Calu3 (cell line): ENCODE data around the gene PKHD1. TPM values are rescaled to one million over a fixed set of nuclear protein-coding genes. Genes with fewer than 3 reads are reported as not detected.

Experiments
- BruUV-seq: library from RNA; stranded (reverse); fragments of 400-500 nt; replicated peaks from 2 replicates; lab custom pipeline; 2021; lab: Mats Ljungman, UMichigan
- CTCF ChIA-PET: fragments of 300-600 bp; sonication (Branson Sonifier 250); formaldehyde crosslinking; loops from one replicate; lab custom pipeline; 2022; ENCODE audit warnings: antibody characterized with exemption; lab: Charles Lee
- DNase-seq: peaks from one replicate; pipeline ENCODE4 v3.0.0; 2022
- H3K27ac Mint-ChIP-seq: one replicate; pipeline ENCODE4 v1.8.0; 2022; ENCODE audit warnings: mixed read lengths; ENCODE audit not compliant: unreplicated experiment
- H3K27me3 Mint-ChIP-seq: one replicate; pipeline ENCODE4 v1.8.0; 2022; ENCODE audit warnings: mixed read lengths; ENCODE audit not compliant: unreplicated experiment
- H3K36me3 Mint-ChIP-seq: one replicate; pipeline ENCODE4 v1.8.0; 2022; ENCODE audit warnings: mild to moderate bottlenecking, moderate library complexity, mixed read lengths; ENCODE audit not compliant: insufficient read depth, unreplicated experiment
- H3K4me1 Mint-ChIP-seq: one replicate; pipeline ENCODE4 v1.8.0; 2022; ENCODE audit warnings: mild to moderate bottlenecking, low read depth, mixed read lengths; ENCODE audit not compliant: unreplicated experiment
- H3K4me3 Mint-ChIP-seq: one replicate; pipeline ENCODE4 v1.8.0; 2022; ENCODE audit warnings: mild to moderate bottlenecking, low read depth, moderate library complexity, mixed read lengths; ENCODE audit not compliant: unreplicated experiment
- H3K9me3 Mint-ChIP-seq: one replicate; pipeline ENCODE4 v1.8.0; 2022; ENCODE audit warnings: low read depth, mixed read lengths; ENCODE audit not compliant: unreplicated experiment
- intact Hi-C: fragments of 100-400 bp; cut with micrococcal nuclease; formaldehyde crosslinking; loops from one replicate; pipeline ENCODE4 v1.10.0; 2022; ENCODE audit not compliant: unreplicated experiment
- total RNA-seq: library from RNA; stranded (reverse); gene quantifications from 2 replicates; pipeline ENCODE4 v1.2.3, GENCODE V29; 2022
- TF ChIP-seq, protein P1 (sequence below): fragments of 200-600 bp; IDR thresholded peaks from one replicate; pipeline ENCODE4 v1.8.0; 2022; ENCODE audit warnings: antibody characterized with exemption; ENCODE audit not compliant: unreplicated experiment

PKHD1 gene
- total RNA-seq, 1 experiment from 2014 or later = 25.2 TPM

DNA sequence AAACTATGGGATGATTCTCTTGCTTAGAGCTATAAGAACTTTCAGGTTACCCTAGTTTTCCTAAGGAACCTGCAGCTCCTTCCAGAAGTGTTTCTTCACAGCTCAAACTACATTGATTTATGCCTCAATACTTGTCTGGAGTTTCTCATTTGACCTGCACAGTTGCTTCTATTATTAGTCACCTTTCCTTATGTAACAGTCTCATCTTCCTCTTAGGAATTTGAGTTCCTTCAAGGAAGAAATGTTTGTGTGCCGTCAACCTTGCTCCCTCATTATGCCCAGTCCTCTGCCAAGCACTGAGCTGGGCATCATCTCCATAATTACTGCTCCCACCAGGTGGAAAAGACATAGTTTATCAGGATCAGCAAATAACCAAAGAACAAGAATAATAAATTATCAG, 466.4 kb downstream of the PKHD1 start:
- TF ChIP-seq, protein P1, sequence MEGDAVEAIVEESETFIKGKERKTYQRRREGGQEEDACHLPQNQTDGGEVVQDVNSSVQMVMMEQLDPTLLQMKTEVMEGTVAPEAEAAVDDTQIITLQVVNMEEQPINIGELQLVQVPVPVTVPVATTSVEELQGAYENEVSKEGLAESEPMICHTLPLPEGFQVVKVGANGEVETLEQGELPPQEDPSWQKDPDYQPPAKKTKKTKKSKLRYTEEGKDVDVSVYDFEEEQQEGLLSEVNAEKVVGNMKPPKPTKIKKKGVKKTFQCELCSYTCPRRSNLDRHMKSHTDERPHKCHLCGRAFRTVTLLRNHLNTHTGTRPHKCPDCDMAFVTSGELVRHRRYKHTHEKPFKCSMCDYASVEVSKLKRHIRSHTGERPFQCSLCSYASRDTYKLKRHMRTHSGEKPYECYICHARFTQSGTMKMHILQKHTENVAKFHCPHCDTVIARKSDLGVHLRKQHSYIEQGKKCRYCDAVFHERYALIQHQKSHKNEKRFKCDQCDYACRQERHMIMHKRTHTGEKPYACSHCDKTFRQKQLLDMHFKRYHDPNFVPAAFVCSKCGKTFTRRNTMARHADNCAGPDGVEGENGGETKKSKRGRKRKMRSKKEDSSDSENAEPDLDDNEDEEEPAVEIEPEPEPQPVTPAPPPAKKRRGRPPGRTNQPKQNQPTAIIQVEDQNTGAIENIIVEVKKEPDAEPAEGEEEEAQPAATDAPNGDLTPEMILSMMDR = no peak
- Mint-ChIP-seq H3K4me3 (no peak overlapping the region), H3K27ac (no peak overlapping the region), H3K36me3 (peaks cover 6% of the 10 kb centered on the region), H3K27me3 (no peaks in the 10 kb centered on the region), H3K4me1 (peaks cover 18% of the 10 kb centered on the region), H3K9me3 (no peaks in the 10 kb centered on the region)
- CTCF ChIA-PET = interaction anchor here (1.0 kb wide), 1 partner anchor 9 kb away, joined by 3 read pairs; no protein-coding TSS in a partner anchor
- intact Hi-C loops = no loop called here
- BruUV-seq = no TSS peak
- no peak for DNase-seq

DNA sequence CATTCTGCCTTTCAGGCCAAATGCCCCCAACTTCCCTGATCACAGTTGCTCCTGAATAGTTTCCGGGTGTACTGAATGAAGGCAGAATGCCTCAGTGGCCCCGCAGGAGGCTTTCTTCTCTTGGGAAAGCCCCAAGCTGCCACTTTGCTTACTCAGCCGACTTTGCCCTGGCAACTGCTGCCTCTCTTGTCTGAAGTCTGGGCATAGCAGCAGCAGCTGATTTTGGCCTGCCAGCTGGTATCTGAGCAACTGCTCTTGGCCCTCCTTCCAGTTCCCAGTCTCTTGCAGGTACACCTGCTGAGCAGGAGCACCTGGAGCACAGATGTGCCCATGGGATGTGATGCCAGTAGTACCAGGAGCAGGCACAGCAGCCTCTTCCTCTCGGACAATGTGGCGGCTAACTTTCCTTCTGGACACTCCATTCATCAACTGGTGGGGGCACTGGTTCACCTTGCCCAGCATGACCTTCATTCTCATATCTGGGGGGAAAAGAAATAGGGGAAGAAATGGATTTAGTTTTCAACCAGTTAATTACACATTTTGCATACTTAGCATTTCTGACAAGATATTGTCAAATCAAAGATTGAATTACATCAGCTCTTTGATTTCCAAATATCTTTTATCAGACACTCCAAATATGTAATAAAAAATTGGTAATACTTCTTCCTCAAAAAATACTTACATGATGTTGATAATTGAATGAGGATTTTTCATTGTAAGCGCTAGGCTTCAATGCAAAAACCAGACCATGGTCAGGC, 468.2 kb downstream of the PKHD1 start:
- CTCF ChIA-PET = interaction anchor here (1.3 kb wide), 1 partner anchor 12 kb away, joined by 4 read pairs; no protein-coding TSS in a partner anchor
- peak; percentile 48 for DNase-seq
- BruUV-seq = no TSS peak
- H3K27me3 Mint-ChIP-seq = no peaks in the 10 kb centered on the region
- peaks cover 23% of the 10 kb centered on the region for H3K4me1 Mint-ChIP-seq
- TF ChIP-seq, protein P1 = no peak
- H3K36me3 Mint-ChIP-seq = peaks cover 6% of the 10 kb centered on the region
- H3K4me3 Mint-ChIP-seq = no peak overlapping the region
- intact Hi-C loops = loop anchor here (10.0 kb wide), 1 partner anchor 156 kb away; no protein-coding TSS in a partner anchor
- no peaks in the 10 kb centered on the region for H3K9me3 Mint-ChIP-seq
- no peak overlapping the region for H3K27ac Mint-ChIP-seq

DNA sequence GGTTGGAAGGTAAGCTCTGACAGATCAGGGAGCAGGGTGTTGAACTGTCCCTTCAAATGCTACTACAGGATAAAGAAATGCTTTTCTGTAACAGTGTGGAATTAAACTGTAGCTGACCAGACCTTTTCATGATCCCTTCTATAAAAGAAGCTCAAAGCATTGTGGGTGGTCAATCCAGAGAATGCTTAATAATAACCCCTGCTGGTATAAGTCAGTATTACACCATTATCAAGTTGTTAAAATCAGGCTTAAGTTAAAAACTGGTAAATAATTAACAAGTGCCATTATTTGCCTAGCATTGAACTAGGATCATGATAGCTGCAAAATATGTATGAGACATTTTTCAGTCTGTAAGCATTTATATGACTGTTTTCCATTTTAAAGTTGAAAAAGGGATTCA, 468.9 kb downstream of the PKHD1 start:
- no peak overlapping the region for H3K4me3 Mint-ChIP-seq
- H3K9me3 Mint-ChIP-seq = no peaks in the 10 kb centered on the region
- H3K4me1 Mint-ChIP-seq = peaks cover 27% of the 10 kb centered on the region
- CTCF ChIA-PET = interaction anchor here (1.0 to 1.3 kb wide), 2 partner anchors 11 to 49 kb away, joined by 4 read pairs; no protein-coding TSS in a partner anchor
- TF ChIP-seq, protein P1 = no peak
- no peak overlapping the region for H3K27ac Mint-ChIP-seq
- no peak for DNase-seq
- H3K36me3 Mint-ChIP-seq = peaks cover 6% of the 10 kb centered on the region
- BruUV-seq = no TSS peak
- H3K27me3 Mint-ChIP-seq = no peaks in the 10 kb centered on the region
- intact Hi-C loops = loop anchor here (10.0 kb wide), 1 partner anchor 156 kb away; no protein-coding TSS in a partner anchor

DNA sequence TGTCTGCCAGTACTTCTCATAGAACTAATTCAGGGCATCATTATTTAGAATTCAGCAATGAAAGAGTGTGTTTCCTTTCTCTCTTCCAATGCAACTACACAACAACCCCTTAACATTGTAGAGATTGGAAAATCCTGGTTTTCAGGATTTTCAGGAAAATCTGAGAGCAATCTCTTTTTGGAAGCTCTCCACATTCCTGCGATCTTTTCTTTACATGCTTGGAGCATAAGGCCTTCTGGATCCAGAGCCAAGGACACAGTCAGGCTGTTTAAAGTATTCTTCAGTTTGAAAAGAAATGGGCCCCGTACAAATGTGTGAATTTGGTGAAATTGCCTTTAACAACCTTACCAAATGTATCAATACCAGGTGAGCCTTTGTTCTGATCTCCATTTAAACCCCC, 469.7 kb downstream of the PKHD1 start:
- TF ChIP-seq, protein P1 = no peak
- Mint-ChIP-seq H3K9me3 (no peaks in the 10 kb centered on the region), H3K4me3 (no peak overlapping the region), H3K27ac (no peak overlapping the region), H3K36me3 (peaks cover 6% of the 10 kb centered on the region), H3K4me1 (peaks cover 27% of the 10 kb centered on the region), H3K27me3 (no peaks in the 10 kb centered on the region)
- CTCF ChIA-PET = interaction anchor here (1.0 kb wide), 1 partner anchor 48 kb away, joined by 4 read pairs; no protein-coding TSS in a partner anchor
- DNase-seq = no peak
- intact Hi-C loops = loop anchor here (10.0 kb wide), 1 partner anchor 157 kb away; no protein-coding TSS in a partner anchor
- BruUV-seq = no TSS peak
